Measurements from ENCODE around the gene APBA2. TPM values are rescaled to one million over a fixed set of nuclear protein-coding genes. Genes with fewer than 3 reads are reported as not detected.

The APBA2 gene
- total RNA-seq, 1 experiment from 2014 or later, result 0.31 TPM

GRCh38 chr15:29100486-29101000 is 214.8 kb downstream of the APBA2 start:
- POLR2A ChIA-PET, result no interaction called here
- no TSS peak for BruUV-seq (replicated peaks)
- in situ Hi-C loops (cut with HindIII; ENCODE audit: low pct_unique_long_range_greater_than_20kb, low sequenced_read_pairs), result no loop called here

DNA sequence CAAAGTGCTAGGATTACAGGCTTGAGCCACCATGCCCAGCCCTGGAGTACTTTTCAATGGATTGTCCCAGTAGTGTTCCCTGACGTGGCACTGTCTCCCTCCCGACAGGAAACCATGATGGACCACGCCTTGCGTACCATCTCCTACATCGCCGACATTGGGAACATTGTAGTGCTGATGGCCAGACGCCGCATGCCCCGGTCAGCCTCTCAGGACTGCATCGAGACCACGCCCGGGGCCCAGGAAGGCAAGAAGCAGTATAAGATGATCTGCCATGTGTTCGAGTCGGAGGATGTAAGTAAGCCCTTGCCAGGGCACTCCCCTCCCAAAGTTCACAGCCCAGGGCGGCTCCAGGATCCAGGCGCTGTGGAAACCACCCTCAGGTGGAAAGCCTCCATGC is 215.7 kb downstream of the APBA2 start:
- CTCF ChIA-PET, result interaction anchor here (0.5 to 1.3 kb wide), 5 partner anchors 8 to 1813 kb away, joined by 3 to 5 read pairs (median 3); no protein-coding TSS in a partner anchor
- ATAC-seq (no peak), DNase-seq (ENCODE audit: low read depth, low spot score) (no peak)
- H3K36me3 ChIP-seq (ENCODE audit: control insufficient read depth, insufficient read depth, low read length), result no peaks in the 10 kb centered on the region
- H3K4me1 ChIP-seq (ENCODE audit: control insufficient read depth, insufficient read depth, low read length), result no peaks in the 10 kb centered on the region
- no peak for TF ChIP-seq REST (IDR thresholded peaks at IDR 0.05; ENCODE audit: insufficient read depth in 1 of 2, low read depth in 2 of 2, low read length in 1 of 2)
- TF ChIP-seq SIN3A (IDR thresholded peaks at IDR 0.05; ENCODE audit: borderline replicate concordance, insufficient read depth, low read depth, low read length), result no peak
- no peak for TF ChIP-seq CTCF (IDR thresholded peaks at IDR 0.05)
- no peak for TF ChIP-seq POLR2AphosphoS5 (IDR thresholded peaks at IDR 0.05; ENCODE audit: low read depth, low read length)
- TF ChIP-seq TCF7L2 (IDR thresholded peaks at IDR 0.05; ENCODE audit: low read depth, low read length), result no peak
- in situ Hi-C loops (cut with HindIII; ENCODE audit: low pct_unique_long_range_greater_than_20kb, low sequenced_read_pairs) (no loop called here), intact Hi-C loops (cut with micrococcal nuclease; ENCODE audit: unreplicated experiment) (no loop called here)
- no peak overlapping the region for H3K27ac ChIP-seq (ENCODE audit: low read length)
- POLR2A ChIA-PET, result no interaction called here
- no peak overlapping the region for H3K4me3 ChIP-seq (ENCODE audit: low read depth in 2 of 2, low read length in 2 of 2)
- H3K9me3 ChIP-seq (ENCODE audit: control insufficient read depth, insufficient read depth, low read depth, low read length), result no peaks in the 10 kb centered on the region
- no TSS peak for BruUV-seq (replicated peaks)
- H3K27me3 ChIP-seq (ENCODE audit: control insufficient read depth, insufficient read depth, low read length), result no peaks in the 10 kb centered on the region

More at GRCh38 chr15:29100486-29101000, 214.8 kb downstream of the APBA2 start:
- no peak overlapping the region for H3K4me3 ChIP-seq (ENCODE audit: low read depth in 2 of 2, low read length in 2 of 2)
- no peaks in the 10 kb centered on the region for H3K27me3 ChIP-seq (ENCODE audit: control insufficient read depth, insufficient read depth, low read length)
- no peak for DNase-seq (ENCODE audit: low read depth, low spot score)
- H3K4me1 ChIP-seq (ENCODE audit: control insufficient read depth, insufficient read depth, low read length), result no peaks in the 10 kb centered on the region
- CTCF ChIA-PET, result interaction anchor here (0.7 kb wide), 1 partner anchor 40 kb away, joined by 3 read pairs; no protein-coding TSS in a partner anchor
- no peak for ATAC-seq
- TF ChIP-seq REST (IDR thresholded peaks at IDR 0.05; ENCODE audit: insufficient read depth in 1 of 2, low read depth in 2 of 2, low read length in 1 of 2) (no peak), SIN3A (IDR thresholded peaks at IDR 0.05; ENCODE audit: borderline replicate concordance, insufficient read depth, low read depth, low read length) (no peak), POLR2AphosphoS5 (IDR thresholded peaks at IDR 0.05; ENCODE audit: low read depth, low read length) (no peak), CTCF (IDR thresholded peaks at IDR 0.05) (no peak), TCF7L2 (IDR thresholded peaks at IDR 0.05; ENCODE audit: low read depth, low read length) (no peak)
- intact Hi-C loops (cut with micrococcal nuclease; ENCODE audit: unreplicated experiment), result no loop called here
- no peak overlapping the region for H3K27ac ChIP-seq (ENCODE audit: low read length)
- H3K36me3 ChIP-seq (ENCODE audit: control insufficient read depth, insufficient read depth, low read length), result no peaks in the 10 kb centered on the region
- H3K9me3 ChIP-seq (ENCODE audit: control insufficient read depth, insufficient read depth, low read depth, low read length), result no peaks in the 10 kb centered on the region
